Naive thymus-derived CD4-positive, alpha-beta T cell (primary cell): ENCODE measurements around the gene DNAH11. TPM values are rescaled to one million over a fixed set of nuclear protein-coding genes. Genes with fewer than 3 reads are reported as not detected.
A peak's percentile ranks its signal among the peaks of the same experiment; 100 is the strongest.
"Not testable (repeated sequence)": the region's sequence is repeated elsewhere in the genome, so short reads cannot be mapped to it uniquely, and the experiment has no call there.

ENCODE experiments used
- ATAC-seq: fragments of 150-1000 bp; cut with Tn5 transposase; 2 replicates; pipeline ENCODE4 v1.10.0; 2021; ENCODE audit warnings: mild to moderate bottlenecking, moderate library complexity
- CTCF ChIA-PET: fragments of 350-600 bp; sonication (Branson Sonifier 250); formaldehyde crosslinking; loops from one replicate; lab custom pipeline; 2021; ENCODE audit warnings: antibody characterized with exemption; lab: Charles Lee
- POLR2A ChIA-PET: fragments of 350-600 bp; sonication (Branson Sonifier 250); formaldehyde crosslinking; loops from one replicate; lab custom pipeline; 2021; ENCODE audit warnings: antibody characterized with exemption, inconsistent platforms; lab: Charles Lee
- DNase-seq, 9 donors: peaks; one replicate each; pipeline versions ENCODE4 v3.0.0 to v3.0.0-alpha.2; 2020 to 2022; ENCODE audit warnings: mixed read lengths in 1 of 9
- H3K27ac ChIP-seq: one replicate; pipeline ENCODE4 v1.7.0; 2013; ENCODE audit warnings: mild to moderate bottlenecking, low read depth, low read length, moderate library complexity
- H3K27me3 ChIP-seq, 2 donors: one replicate each; pipeline ENCODE4 v1.7.0; 2013; ENCODE audit warnings: low read length in 2 of 2, mild to moderate bottlenecking in 2 of 2, moderate library complexity in 2 of 2; ENCODE audit not compliant: control insufficient read depth in 2 of 2, insufficient read depth in 2 of 2
- H3K36me3 ChIP-seq, 3 experiments: 1 replicate in 2 of 3; 2 replicates in 1 of 3; pipeline ENCODE4 v1.7.0; 2013; ENCODE audit warnings: low read length in 3 of 3, mild to moderate bottlenecking in 3 of 3, moderate library complexity in 1 of 3; ENCODE audit not compliant: insufficient read depth in 3 of 3, control insufficient read depth in 2 of 3
- H3K4me1 ChIP-seq, 2 donors: one replicate each; pipeline ENCODE4 v1.7.0; 2013; ENCODE audit warnings: low read length in 2 of 2, mild to moderate bottlenecking in 2 of 2, moderate library complexity in 1 of 2; ENCODE audit not compliant: control insufficient read depth in 2 of 2, insufficient read depth in 2 of 2
- H3K4me3 ChIP-seq: 2 replicates; pipeline ENCODE4 v1.7.0; 2013; ENCODE audit warnings: mild to moderate bottlenecking, low read length
- H3K9me3 ChIP-seq, 3 experiments: 1 replicate in 2 of 3; 2 replicates in 1 of 3; pipeline ENCODE4 v1.7.0; 2013; ENCODE audit warnings: low read length in 3 of 3; ENCODE audit not compliant: control insufficient read depth in 2 of 3
- H3K27ac Mint-ChIP-seq, 9 donors: one replicate each; pipeline ENCODE4 v1.8.0; 2020 to 2022; ENCODE audit warnings: mixed read lengths in 9 of 9, mild to moderate bottlenecking in 8 of 9, moderate library complexity in 5 of 9, inconsistent platforms in 2 of 9
- H3K27me3 Mint-ChIP-seq, 5 donors: one replicate each; pipeline ENCODE4 v1.8.0; 2021 to 2022; ENCODE audit warnings: mixed read lengths in 5 of 5, mild to moderate bottlenecking in 1 of 5
- H3K36me3 Mint-ChIP-seq, 5 donors: one replicate each; pipeline ENCODE4 v1.8.0; 2020 to 2022; ENCODE audit warnings: mixed read lengths in 5 of 5, mild to moderate bottlenecking in 3 of 5, inconsistent platforms in 1 of 5
- H3K4me1 Mint-ChIP-seq, 7 donors: one replicate each; pipeline ENCODE4 v1.8.0; 2020 to 2022; ENCODE audit warnings: mixed read lengths in 7 of 7, mild to moderate bottlenecking in 3 of 7, inconsistent platforms in 1 of 7
- H3K4me3 Mint-ChIP-seq, 10 donors: one replicate each; pipeline ENCODE4 v1.8.0; 2020 to 2022; ENCODE audit warnings: mild to moderate bottlenecking in 10 of 10, mixed read lengths in 10 of 10, moderate library complexity in 6 of 10, inconsistent platforms in 2 of 10
- H3K9me3 Mint-ChIP-seq, 11 donors: one replicate each; pipeline ENCODE4 v1.8.0; 2020 to 2022; ENCODE audit warnings: mixed read lengths in 11 of 11, mild to moderate bottlenecking in 4 of 11, inconsistent platforms in 1 of 11, moderate library complexity in 1 of 11
- intact Hi-C, 2 donors: fragments of 100-400 bp; cut with micrococcal nuclease; formaldehyde crosslinking; loops; one replicate each; pipeline ENCODE4 v1.15.1; 2023
- polyA plus RNA-seq, 2 donors: library from polyadenylated mRNA; unstranded; fragments of 300-500 nt; fragmentation: Illumina TruSeq; gene quantifications; one replicate each; pipeline ENCODE4 v1.2.3, GENCODE V29; 2021
- total RNA-seq, 6 experiments: library from RNA in 5 of 6; stranded (reverse) in 5 of 6; gene quantifications; 1 replicate in 5 of 6; 2 replicates in 1 of 6; pipeline ENCODE4 v1.2.3 and lab custom pipeline; 2021 to 2026

The DNAH11 gene
- total and polyA plus RNA-seq, 7 experiments from 2014 or later, result 0.02 to 8.1 (median 0.22) TPM; not detected in 1

- ChIA-PET POLR2A (no interaction called here), CTCF (no interaction called here)
- no peaks in the 10 kb centered on the region for H3K9me3 ChIP-seq
- Mint-ChIP-seq H3K27ac (no peak overlapping the region), H3K9me3 (peaks cover 0 to 2% (median 0%) of the 10 kb centered on the region in 11 donors), H3K36me3 (no peaks in the 10 kb centered on the region), H3K4me3 (no peak overlapping the region), H3K27me3 (no peaks in the 10 kb centered on the region), H3K4me1 (peaks cover 0 to 3% (median 0%) of the 10 kb centered on the region in 7 donors)
- H3K36me3 ChIP-seq, result no peaks in the 10 kb centered on the region
- H3K27ac ChIP-seq, result no peak overlapping the region
- intact Hi-C loops, result no loop called here
- no peaks in the 10 kb centered on the region for H3K27me3 ChIP-seq
- ATAC-seq (no peak), DNase-seq (no peak)
- H3K4me3 ChIP-seq, result no peak overlapping the region
- no peaks in the 10 kb centered on the region for H3K4me1 ChIP-seq
These were observed 324.4 kb downstream of the DNAH11 start for GRCh38 chr7:21867226-21867625.

GRCh38 chr7:21867816-21868575 is 325.2 kb downstream of the DNAH11 start:
- Histone ChIP-seq H3K9me3 (no peaks in the 10 kb centered on the region), H3K27me3 (no peaks in the 10 kb centered on the region), H3K36me3 (no peaks in the 10 kb centered on the region), H3K27ac (no peak overlapping the region), H3K4me3 (no peak overlapping the region), H3K4me1 (no peaks in the 10 kb centered on the region)
- peaks cover 0 to 2% (median 0%) of the 10 kb centered on the region in 11 donors for H3K9me3 Mint-ChIP-seq
- peaks cover 0 to 3% (median 0%) of the 10 kb centered on the region in 7 donors for H3K4me1 Mint-ChIP-seq
- DNase-seq (no peak), ATAC-seq (no peak)
- peak overlapping the region in 1 of 9 donors; percentile 50 for H3K27ac Mint-ChIP-seq
- H3K4me3 Mint-ChIP-seq, result no peak overlapping the region
- POLR2A ChIA-PET, result interaction anchor here (0.8 kb wide), 1 partner anchor 77 kb away, joined by 3 read pairs; the partner anchor contains the start of gene CDCA7L
- CTCF ChIA-PET, result no interaction called here
- no peaks in the 10 kb centered on the region for H3K27me3 Mint-ChIP-seq
- peaks cover 0 to 2% (median 0%) of the 10 kb centered on the region in 5 donors for H3K36me3 Mint-ChIP-seq
- intact Hi-C loops, result no loop called here

- Mint-ChIP-seq H3K4me1 (peaks cover 0 to 3% (median 0%) of the 10 kb centered on the region in 7 donors), H3K27ac (peak overlapping the region in 1 of 9 donors; percentile 50), H3K9me3 (peaks cover 0 to 2% (median 0%) of the 10 kb centered on the region in 11 donors), H3K36me3 (peaks cover 0 to 4% (median 0%) of the 10 kb centered on the region in 5 donors), H3K27me3 (no peaks in the 10 kb centered on the region), H3K4me3 (no peak overlapping the region)
- Histone ChIP-seq H3K4me1 (no peaks in the 10 kb centered on the region), H3K4me3 (no peak overlapping the region), H3K27ac (no peak overlapping the region), H3K9me3 (no peaks in the 10 kb centered on the region), H3K36me3 (no peaks in the 10 kb centered on the region), H3K27me3 (no peaks in the 10 kb centered on the region)
- no peak for DNase-seq
- intact Hi-C loops, result no loop called here
- ChIA-PET POLR2A (interaction anchor here (0.8 kb wide), 1 partner anchor 77 kb away, joined by 3 read pairs; the partner anchor contains the start of gene CDCA7L), CTCF (no interaction called here)
- no peak for ATAC-seq
These were observed 325.7 kb downstream of the DNAH11 start for GRCh38 chr7:21868576-21868850.

GRCh38 chr7:21869785-21870402 is 327.1 kb downstream of the DNAH11 start:
- no peak for DNase-seq
- peaks cover 0 to 2% (median 0%) of the 10 kb centered on the region in 11 donors for H3K9me3 Mint-ChIP-seq
- no peak overlapping the region for H3K27ac ChIP-seq
- H3K27me3 Mint-ChIP-seq, result no peaks in the 10 kb centered on the region
- no peaks in the 10 kb centered on the region for H3K4me1 ChIP-seq
- peaks cover 0 to 3% (median 0%) of the 10 kb centered on the region in 7 donors for H3K4me1 Mint-ChIP-seq
- POLR2A ChIA-PET, result no interaction called here
- no peaks in the 10 kb centered on the region for H3K9me3 ChIP-seq
- no peak overlapping the region for H3K4me3 Mint-ChIP-seq
- intact Hi-C loops, result no loop called here
- H3K27me3 ChIP-seq, result no peaks in the 10 kb centered on the region
- no peaks in the 10 kb centered on the region for H3K36me3 ChIP-seq
- H3K27ac Mint-ChIP-seq, result no peak overlapping the region
- H3K4me3 ChIP-seq, result no peak overlapping the region
- CTCF ChIA-PET, result no interaction called here
- peaks cover 0 to 4% (median 0%) of the 10 kb centered on the region in 5 donors for H3K36me3 Mint-ChIP-seq
- ATAC-seq, result no peak

- H3K36me3 Mint-ChIP-seq, result no peaks in the 10 kb centered on the region
These were observed 340.2 kb downstream of the DNAH11 start for GRCh38 chr7:21883069-21883468.

GRCh38 chr7:21883501-21883900 is 340.7 kb downstream of the DNAH11 start:
- POLR2A ChIA-PET, H3K27me3 ChIP-seq, H3K4me1 Mint-ChIP-seq, ATAC-seq, intact Hi-C loops, H3K4me3 ChIP-seq, H3K36me3 Mint-ChIP-seq, CTCF ChIA-PET, H3K9me3 ChIP-seq, H3K4me1 ChIP-seq, H3K27ac Mint-ChIP-seq, H3K27ac ChIP-seq, DNase-seq, H3K9me3 Mint-ChIP-seq, H3K27me3 Mint-ChIP-seq, H3K36me3 ChIP-seq, H3K4me3 Mint-ChIP-seq: not testable (repeated sequence)

More at GRCh38 chr7:21883069-21883468, 340.2 kb downstream of the DNAH11 start:
- intact Hi-C loops, result no loop called here
- no peaks in the 10 kb centered on the region for H3K9me3 ChIP-seq
- Mint-ChIP-seq H3K4me3 (no peak overlapping the region), H3K27me3 (no peaks in the 10 kb centered on the region), H3K27ac (no peak overlapping the region), H3K9me3 (peaks cover 0 to 4% (median 0%) of the 10 kb centered on the region in 11 donors), H3K4me1 (peaks cover 0 to 1% (median 0%) of the 10 kb centered on the region in 7 donors)
- ATAC-seq, result no peak
- POLR2A ChIA-PET, result no interaction called here
- no peak for DNase-seq
- no peaks in the 10 kb centered on the region for H3K4me1 ChIP-seq
- H3K27me3 ChIP-seq, result no peaks in the 10 kb centered on the region
- CTCF ChIA-PET, result interaction anchor here (1.0 kb wide), 1 partner anchor 31 kb away, joined by 4 read pairs; no protein-coding TSS in a partner anchor
- no peak overlapping the region for H3K27ac ChIP-seq
- H3K4me3 ChIP-seq, result no peak overlapping the region
- no peaks in the 10 kb centered on the region for H3K36me3 ChIP-seq
